Measurements from ENCODE around the gene TNFAIP3. TPM values are rescaled to one million over a fixed set of nuclear protein-coding genes. Genes with fewer than 3 reads are reported as not detected.
"Not testable (repeated sequence)": the region's sequence is repeated elsewhere in the genome, so short reads cannot be mapped to it uniquely, and the experiment has no call there.

The TNFAIP3 gene
- total RNA-seq, 1 donor from 2014 or later: 3.6 TPM

DNA sequence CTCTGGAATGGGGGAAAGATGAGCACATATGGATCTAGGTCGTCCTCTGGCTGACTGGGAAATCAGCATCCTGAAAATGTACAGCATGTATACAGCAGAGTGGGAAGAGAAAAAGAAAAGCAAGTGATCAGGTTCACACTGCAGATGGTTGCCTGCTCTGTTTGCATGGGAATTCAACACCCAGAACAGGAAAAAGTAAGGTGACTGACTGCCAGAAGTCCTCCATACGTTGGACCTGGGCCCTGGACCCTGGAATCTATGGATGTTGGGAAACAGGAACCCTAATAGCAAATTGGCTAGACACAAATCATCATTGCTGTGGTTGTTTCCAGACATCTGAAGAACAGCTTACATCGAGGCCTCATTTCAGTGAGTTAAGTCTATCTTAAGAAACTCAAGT lies 30.3 kb upstream of the TNFAIP3 start:
- H3K4me1 Mint-ChIP-seq (ENCODE audit: low read depth): no peaks in the 10 kb centered on the region
- TF ChIP-seq, protein P1, sequence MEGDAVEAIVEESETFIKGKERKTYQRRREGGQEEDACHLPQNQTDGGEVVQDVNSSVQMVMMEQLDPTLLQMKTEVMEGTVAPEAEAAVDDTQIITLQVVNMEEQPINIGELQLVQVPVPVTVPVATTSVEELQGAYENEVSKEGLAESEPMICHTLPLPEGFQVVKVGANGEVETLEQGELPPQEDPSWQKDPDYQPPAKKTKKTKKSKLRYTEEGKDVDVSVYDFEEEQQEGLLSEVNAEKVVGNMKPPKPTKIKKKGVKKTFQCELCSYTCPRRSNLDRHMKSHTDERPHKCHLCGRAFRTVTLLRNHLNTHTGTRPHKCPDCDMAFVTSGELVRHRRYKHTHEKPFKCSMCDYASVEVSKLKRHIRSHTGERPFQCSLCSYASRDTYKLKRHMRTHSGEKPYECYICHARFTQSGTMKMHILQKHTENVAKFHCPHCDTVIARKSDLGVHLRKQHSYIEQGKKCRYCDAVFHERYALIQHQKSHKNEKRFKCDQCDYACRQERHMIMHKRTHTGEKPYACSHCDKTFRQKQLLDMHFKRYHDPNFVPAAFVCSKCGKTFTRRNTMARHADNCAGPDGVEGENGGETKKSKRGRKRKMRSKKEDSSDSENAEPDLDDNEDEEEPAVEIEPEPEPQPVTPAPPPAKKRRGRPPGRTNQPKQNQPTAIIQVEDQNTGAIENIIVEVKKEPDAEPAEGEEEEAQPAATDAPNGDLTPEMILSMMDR (IDR thresholded peaks at IDR 0.05; ENCODE audit: unreplicated experiment): no peak
- DNase-seq (ENCODE audit: low spot score, unreplicated experiment): no peak
- no peaks in the 10 kb centered on the region for H3K36me3 Mint-ChIP-seq (ENCODE audit: insufficient read depth)
- no peak overlapping the region for H3K4me3 Mint-ChIP-seq (ENCODE audit: low read depth)
- no peaks in the 10 kb centered on the region for H3K27me3 Mint-ChIP-seq
- H3K27ac Mint-ChIP-seq: no peak overlapping the region
- H3K9me3 Mint-ChIP-seq (ENCODE audit: low read depth): peaks cover 34% of the 10 kb centered on the region

DNA sequence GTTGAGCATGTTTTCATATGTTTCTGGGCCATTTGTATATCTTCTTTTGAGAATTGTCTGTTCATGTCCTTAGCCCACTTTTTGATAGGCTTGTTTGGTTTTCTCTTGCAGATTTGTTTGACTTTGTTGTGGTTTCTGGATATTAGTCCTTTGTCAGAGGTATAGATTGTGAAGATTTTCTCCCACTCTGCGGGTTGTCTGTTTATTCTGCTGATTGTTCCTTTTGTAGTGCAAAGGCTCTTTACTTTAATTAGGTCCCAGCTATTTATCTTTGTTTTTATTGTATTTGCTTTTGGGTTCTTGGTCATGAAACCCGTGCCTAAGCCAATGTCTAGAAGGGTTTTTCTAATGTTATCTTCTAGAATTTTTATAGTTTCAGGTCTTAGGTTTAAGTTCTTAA lies 29.0 kb upstream of the TNFAIP3 start:
- H3K36me3 Mint-ChIP-seq (ENCODE audit: insufficient read depth); DNase-seq (ENCODE audit: low spot score, unreplicated experiment); H3K4me3 Mint-ChIP-seq (ENCODE audit: low read depth); H3K27ac Mint-ChIP-seq; H3K4me1 Mint-ChIP-seq (ENCODE audit: low read depth); H3K27me3 Mint-ChIP-seq: not testable (repeated sequence)
- peaks cover 34% of the 10 kb centered on the region for H3K9me3 Mint-ChIP-seq (ENCODE audit: low read depth)

DNA sequence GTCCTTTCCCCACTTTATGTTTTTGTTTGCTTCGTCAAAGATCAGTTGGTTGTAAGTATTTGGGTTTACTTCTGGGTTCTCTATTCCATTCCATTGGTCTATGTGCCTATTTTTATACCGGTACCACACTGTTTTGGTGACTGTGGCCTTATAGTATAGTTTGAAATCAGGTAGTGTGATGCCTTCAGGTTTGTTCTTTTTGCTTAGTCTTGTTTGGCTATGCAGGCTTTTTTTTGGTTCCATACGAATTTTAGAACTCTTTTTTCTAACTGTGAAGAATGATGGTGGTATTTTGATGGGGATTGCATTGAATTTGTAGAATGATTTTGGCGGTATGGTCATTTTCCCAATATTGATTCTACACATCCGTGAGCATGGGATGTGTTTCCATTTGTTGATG lies 28.5 kb upstream of the TNFAIP3 start:
- not testable (repeated sequence) for H3K4me3 Mint-ChIP-seq (ENCODE audit: low read depth); H3K4me1 Mint-ChIP-seq (ENCODE audit: low read depth); DNase-seq (ENCODE audit: low spot score, unreplicated experiment); H3K27me3 Mint-ChIP-seq; H3K27ac Mint-ChIP-seq; H3K36me3 Mint-ChIP-seq (ENCODE audit: insufficient read depth)
- peaks cover 34% of the 10 kb centered on the region for H3K9me3 Mint-ChIP-seq (ENCODE audit: low read depth)

DNA sequence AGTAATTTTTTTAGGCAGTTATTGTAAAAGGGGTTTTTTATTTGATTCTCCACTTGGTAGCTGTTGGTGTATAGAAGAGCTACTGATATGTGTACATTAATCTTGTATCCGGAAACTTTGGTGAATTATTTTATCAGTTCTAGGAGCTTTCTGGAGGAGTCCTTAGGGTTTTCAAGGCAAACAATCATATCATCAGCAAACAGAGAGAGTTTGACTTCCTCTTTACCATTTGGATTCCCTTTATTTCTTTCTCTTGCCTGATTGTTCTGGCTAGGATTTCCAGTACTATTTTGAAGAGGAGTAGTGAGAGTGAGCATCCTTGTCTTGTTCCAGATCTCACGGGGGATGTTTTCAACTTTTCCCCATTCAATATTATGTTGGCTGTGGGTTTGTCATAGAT lies 28.0 kb upstream of the TNFAIP3 start:
- Mint-ChIP-seq H3K27me3 (peaks cover 2% of the 10 kb centered on the region), H3K27ac (no peak overlapping the region), H3K4me1 (ENCODE audit: low read depth) (no peaks in the 10 kb centered on the region), H3K36me3 (ENCODE audit: insufficient read depth) (no peaks in the 10 kb centered on the region), H3K9me3 (ENCODE audit: low read depth) (peaks cover 34% of the 10 kb centered on the region), H3K4me3 (ENCODE audit: low read depth) (no peak overlapping the region)
- TF ChIP-seq, protein P1 (IDR thresholded peaks at IDR 0.05; ENCODE audit: unreplicated experiment): no peak
- no peak for DNase-seq (ENCODE audit: low spot score, unreplicated experiment)

DNA sequence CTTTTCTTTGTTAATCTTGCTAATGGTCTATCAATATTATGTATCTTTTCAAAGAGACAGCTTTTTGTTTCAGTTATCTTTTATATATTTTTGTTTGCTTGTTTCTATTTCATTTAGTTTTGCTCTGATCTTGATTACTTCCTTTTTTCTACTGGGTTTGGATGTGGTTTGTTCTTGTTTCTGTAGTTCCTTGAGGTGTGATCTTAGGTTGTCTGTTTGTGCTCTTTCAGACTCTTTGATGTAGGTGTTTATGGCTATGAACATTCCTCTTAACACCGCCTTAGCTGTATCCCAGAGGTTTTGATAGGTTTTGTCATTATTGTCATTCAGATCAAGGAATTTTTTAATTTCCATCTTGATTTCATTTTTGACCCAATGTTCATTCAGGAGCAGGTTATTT lies 26.8 kb upstream of the TNFAIP3 start:
- Mint-ChIP-seq H3K27me3 (peaks cover 2% of the 10 kb centered on the region), H3K9me3 (ENCODE audit: low read depth) (peaks cover 34% of the 10 kb centered on the region), H3K36me3 (ENCODE audit: insufficient read depth) (no peaks in the 10 kb centered on the region), H3K27ac (no peak overlapping the region), H3K4me1 (ENCODE audit: low read depth) (no peaks in the 10 kb centered on the region), H3K4me3 (ENCODE audit: low read depth) (no peak overlapping the region)
- TF ChIP-seq, protein P1 (IDR thresholded peaks at IDR 0.05; ENCODE audit: unreplicated experiment): no peak
- no peak for DNase-seq (ENCODE audit: low spot score, unreplicated experiment)

DNA sequence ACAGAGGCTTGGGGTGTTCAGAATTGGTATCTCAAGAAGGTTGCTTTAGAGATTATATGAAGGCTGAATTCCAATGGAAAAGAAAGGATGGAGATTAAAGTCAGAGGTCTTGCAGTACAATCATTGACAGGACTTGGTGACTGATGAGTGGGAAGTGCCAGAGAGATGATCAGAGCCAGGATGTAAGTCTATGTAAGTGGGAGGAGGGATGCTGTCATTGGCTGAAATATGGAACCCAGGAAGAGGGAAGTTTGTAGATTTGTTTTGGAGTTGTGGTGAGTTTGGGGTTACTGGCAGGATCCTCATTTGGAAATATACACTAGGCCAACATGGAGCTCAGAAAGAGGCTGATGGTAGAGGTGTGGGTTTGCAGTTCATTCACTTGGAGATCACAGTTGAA lies 23.8 kb upstream of the TNFAIP3 start:
- DNase-seq (ENCODE audit: low spot score, unreplicated experiment): no peak
- peaks cover 2% of the 10 kb centered on the region for H3K27me3 Mint-ChIP-seq
- TF ChIP-seq, protein P1 (IDR thresholded peaks at IDR 0.05; ENCODE audit: unreplicated experiment): no peak
- H3K27ac Mint-ChIP-seq: no peak overlapping the region
- no peaks in the 10 kb centered on the region for H3K4me1 Mint-ChIP-seq (ENCODE audit: low read depth)
- peaks cover 30% of the 10 kb centered on the region for H3K9me3 Mint-ChIP-seq (ENCODE audit: low read depth)
- no peak overlapping the region for H3K4me3 Mint-ChIP-seq (ENCODE audit: low read depth)
- no peaks in the 10 kb centered on the region for H3K36me3 Mint-ChIP-seq (ENCODE audit: insufficient read depth)

DNA sequence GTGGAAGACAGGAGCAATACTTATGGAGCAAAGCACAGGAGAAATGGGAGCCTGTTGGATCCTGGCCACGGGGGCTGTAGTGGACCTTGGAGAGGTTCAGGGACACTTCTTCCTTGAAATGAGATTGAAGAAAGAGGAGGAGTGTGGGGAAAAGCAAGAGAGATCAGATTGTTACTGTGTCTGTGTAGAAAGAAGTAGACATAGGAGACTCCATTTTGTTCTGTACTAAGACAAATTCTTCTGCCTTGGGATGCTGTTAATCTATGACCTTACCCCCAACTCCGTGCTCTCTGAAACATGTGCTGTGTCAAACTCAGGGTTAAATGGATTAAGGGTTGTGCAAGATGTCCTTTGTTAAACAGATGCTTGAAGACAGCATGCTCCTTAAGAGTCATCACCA lies 22.7 kb upstream of the TNFAIP3 start:
- H3K4me1 Mint-ChIP-seq (ENCODE audit: low read depth); H3K4me3 Mint-ChIP-seq (ENCODE audit: low read depth); H3K27me3 Mint-ChIP-seq; DNase-seq (ENCODE audit: low spot score, unreplicated experiment); H3K36me3 Mint-ChIP-seq (ENCODE audit: insufficient read depth); H3K27ac Mint-ChIP-seq: not testable (repeated sequence)
- H3K9me3 Mint-ChIP-seq (ENCODE audit: low read depth): peaks cover 19% of the 10 kb centered on the region

DNA sequence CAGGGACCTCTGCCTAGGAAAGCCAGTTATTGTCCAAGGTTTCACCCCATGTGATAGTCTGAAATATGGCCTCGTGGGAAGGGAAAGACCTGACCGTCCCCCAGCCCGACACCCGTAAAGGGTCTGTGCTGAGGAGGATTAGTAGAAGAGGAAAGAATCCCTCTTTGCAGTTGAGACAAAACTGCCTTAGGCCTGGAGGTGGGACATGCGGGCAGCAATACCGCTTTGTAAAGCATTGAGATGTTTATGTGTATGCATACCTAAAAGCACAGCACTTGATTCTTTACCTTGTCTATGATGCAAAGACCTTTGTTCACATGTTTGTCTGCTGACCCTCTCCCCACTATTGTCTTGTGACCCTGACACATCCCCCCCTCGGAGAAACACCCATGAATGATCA lies 22.3 kb upstream of the TNFAIP3 start:
- not testable (repeated sequence) for H3K4me1 Mint-ChIP-seq (ENCODE audit: low read depth); H3K4me3 Mint-ChIP-seq (ENCODE audit: low read depth); H3K27me3 Mint-ChIP-seq; DNase-seq (ENCODE audit: low spot score, unreplicated experiment); H3K36me3 Mint-ChIP-seq (ENCODE audit: insufficient read depth); H3K27ac Mint-ChIP-seq
- H3K9me3 Mint-ChIP-seq (ENCODE audit: low read depth): peaks cover 15% of the 10 kb centered on the region
